KMS-11 (cell line): Measurements from ENCODE around the gene PAFAH1B1.

Source experiments
- H2AFZ ChIP-seq: fragments of 200-600 bp; sonication (generic); 2 replicates; pipeline ENCODE4 v1.6.1; 2016; ENCODE audit warnings: antibody characterized with exemption, mixed run types, low read depth
- H3K27ac ChIP-seq: fragments of 200-600 bp; sonication (generic); 2 replicates; pipeline ENCODE4 v1.6.1; 2016; ENCODE audit warnings: mild to moderate bottlenecking, mixed run types
- H3K27me3 ChIP-seq: fragments of 200-600 bp; sonication (generic); 2 replicates; pipeline ENCODE4 v1.6.1; 2017; ENCODE audit warnings: mild to moderate bottlenecking, low read depth, mixed run types, moderate library complexity; ENCODE audit not compliant: insufficient read depth
- H3K36me3 ChIP-seq: fragments of 200-600 bp; sonication (generic); 2 replicates; pipeline ENCODE4 v1.6.1; 2017; ENCODE audit warnings: mild to moderate bottlenecking, mixed run types; ENCODE audit not compliant: insufficient read depth
- H3K4me1 ChIP-seq: fragments of 200-600 bp; sonication (generic); 2 replicates; pipeline ENCODE4 v1.6.1; 2016; ENCODE audit warnings: mild to moderate bottlenecking, low read depth, mixed run types; ENCODE audit not compliant: poor library complexity, severe bottlenecking
- H3K4me2 ChIP-seq: fragments of 200-600 bp; sonication (generic); 2 replicates; pipeline ENCODE4 v1.7.0; 2016; ENCODE audit warnings: mild to moderate bottlenecking, mixed run types
- H3K4me3 ChIP-seq: fragments of 200-600 bp; sonication (generic); IDR thresholded peaks from 2 replicates; pipeline ENCODE4 v1.6.1; 2017; ENCODE audit warnings: low read depth, low read length, mixed read lengths; ENCODE audit not compliant: insufficient read depth
- H3K79me2 ChIP-seq: fragments of 200-600 bp; sonication (generic); 2 replicates; pipeline ENCODE4 v1.6.1; 2016; ENCODE audit warnings: low read depth, mixed run types; ENCODE audit not compliant: insufficient read depth
- H3K9ac ChIP-seq: fragments of 200-600 bp; sonication (generic); 2 replicates; pipeline ENCODE4 v1.6.1; 2016; ENCODE audit warnings: mild to moderate bottlenecking, mixed run types
- H4K20me1 ChIP-seq: fragments of 200-600 bp; sonication (generic); 2 replicates; pipeline ENCODE4 v1.6.1; 2016; ENCODE audit warnings: mild to moderate bottlenecking, mixed run types; ENCODE audit not compliant: insufficient read depth
- CTCF ChIP-seq: fragments of 200-600 bp; sonication (generic); conservative IDR thresholded peaks from 2 replicates; pipeline ENCODE4 v1.6.1; 2017; ENCODE audit warnings: low read depth, mild to moderate bottlenecking, antibody characterized with exemption, low read length, moderate library complexity, mixed read lengths

The PAFAH1B1 gene

GRCh38 chr17:2635241-2635640, 41.8 kb downstream of the PAFAH1B1 start:
- Histone ChIP-seq H3K27ac (no peak overlapping the region), H3K79me2 (peaks cover 93% of the 10 kb centered on the region), H3K36me3 (no peaks in the 10 kb centered on the region), H3K4me1 (peaks cover 22% of the 10 kb centered on the region), H4K20me1 (peaks cover 33% of the 10 kb centered on the region), H3K9ac (no peak overlapping the region), H3K4me3 (no peak overlapping the region), H2AFZ (no peak overlapping the region), H3K27me3 (no peaks in the 10 kb centered on the region), H3K4me2 (no peak overlapping the region)
- TF ChIP-seq CTCF, result no peak

- Histone ChIP-seq H3K27ac (no peak overlapping the region), H3K27me3 (no peaks in the 10 kb centered on the region), H3K36me3 (no peaks in the 10 kb centered on the region), H3K4me3 (no peak overlapping the region), H2AFZ (no peak overlapping the region), H3K79me2 (peaks cover 92% of the 10 kb centered on the region), H4K20me1 (peaks cover 28% of the 10 kb centered on the region), H3K4me1 (peaks cover 22% of the 10 kb centered on the region), H3K4me2 (no peak overlapping the region), H3K9ac (no peak overlapping the region)
- no peak for TF ChIP-seq CTCF
These were observed 42.2 kb downstream of the PAFAH1B1 start for GRCh38 chr17:2635675-2636074.

GRCh38 chr17:2636169-2636930, 42.9 kb downstream of the PAFAH1B1 start:
- H3K27me3 ChIP-seq, result no peaks in the 10 kb centered on the region
- no peaks in the 10 kb centered on the region for H3K36me3 ChIP-seq
- H3K79me2 ChIP-seq, result peaks cover 92% of the 10 kb centered on the region
- no peak overlapping the region for H3K27ac ChIP-seq
- H3K9ac ChIP-seq, result no peak overlapping the region
- no peak overlapping the region for H3K4me3 ChIP-seq
- no peak overlapping the region for H2AFZ ChIP-seq
- H3K4me2 ChIP-seq, result no peak overlapping the region
- no peak for TF ChIP-seq CTCF
- H3K4me1 ChIP-seq, result peaks cover 22% of the 10 kb centered on the region
- H4K20me1 ChIP-seq, result peaks cover 24% of the 10 kb centered on the region

- no peak overlapping the region for H3K4me3 ChIP-seq
- H3K27me3 ChIP-seq, result no peaks in the 10 kb centered on the region
- H3K79me2 ChIP-seq, result peaks cover 82% of the 10 kb centered on the region
- no peak overlapping the region for H2AFZ ChIP-seq
- no peak overlapping the region for H3K27ac ChIP-seq
- H3K9ac ChIP-seq, result no peak overlapping the region
- H3K4me2 ChIP-seq, result no peak overlapping the region
- peaks cover 18% of the 10 kb centered on the region for H3K4me1 ChIP-seq
- H3K36me3 ChIP-seq, result no peaks in the 10 kb centered on the region
- TF ChIP-seq CTCF, result no peak
- peaks cover 16% of the 10 kb centered on the region for H4K20me1 ChIP-seq
These were observed 44.0 kb downstream of the PAFAH1B1 start for GRCh38 chr17:2637422-2637821.
